Stimulated activated naive CD4-positive, alpha-beta T cell treated with Interleukin-2 at 50 U/mL for 16 hours (primary cell): ENCODE results near the gene AOPEP.
A peak's percentile ranks its signal among the peaks of the same experiment; 100 is the strongest.

Experiments
- DNase-seq: peaks from one replicate; lab custom pipeline; 2025; lab: John Stamatoyannopoulos, UW

The AOPEP gene

DNA sequence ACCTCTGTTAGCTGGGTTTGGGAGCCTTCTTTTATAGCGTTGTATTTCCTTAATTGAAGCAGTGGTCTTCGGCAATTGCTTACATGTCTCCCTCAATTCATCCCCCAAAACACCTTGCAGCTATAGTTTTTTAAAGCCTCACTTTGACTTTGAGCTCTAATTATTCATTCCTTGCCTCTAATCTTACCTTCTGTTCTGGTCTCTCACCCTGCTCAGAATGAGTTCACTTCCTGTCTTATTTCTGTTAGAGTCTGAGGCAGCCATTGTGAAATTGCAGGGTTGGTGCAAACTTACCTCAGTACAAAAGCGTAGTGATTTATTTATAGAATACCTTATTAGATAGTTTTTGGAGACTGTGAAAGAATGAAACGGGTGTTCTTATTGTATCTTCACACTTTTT, 35.0 kb downstream of the AOPEP start:
- no peak for DNase-seq

- no peak for DNase-seq
These were observed 41.0 kb downstream of the AOPEP start for GRCh38 chr9:94767331-94768072.

GRCh38 chr9:94768766-94769165, 42.3 kb downstream of the AOPEP start:
- DNase-seq, result no peak

DNA sequence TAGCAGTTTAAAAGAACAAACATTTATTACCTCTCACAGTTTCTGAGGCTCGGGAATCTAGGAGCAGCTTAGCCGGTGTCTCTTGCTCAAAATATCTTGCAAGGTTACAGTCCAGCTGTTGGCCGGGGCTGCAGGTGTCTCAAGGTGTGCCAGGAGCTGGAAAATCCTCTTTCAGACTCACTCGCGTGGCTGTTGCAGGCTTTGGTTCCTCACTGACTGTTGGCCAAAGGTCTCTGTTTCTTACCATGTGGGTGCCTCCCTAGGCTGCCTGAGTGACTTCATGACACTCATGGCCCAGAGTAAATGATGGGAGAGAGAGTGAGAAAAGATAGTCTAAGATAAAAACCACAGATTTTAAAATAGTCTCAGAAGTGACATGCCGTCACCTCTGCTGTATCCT, 43.8 kb downstream of the AOPEP start:
- DNase-seq, result no peak

GRCh38 chr9:94771096-94771495, 44.6 kb downstream of the AOPEP start:
- DNase-seq, result no peak

DNA sequence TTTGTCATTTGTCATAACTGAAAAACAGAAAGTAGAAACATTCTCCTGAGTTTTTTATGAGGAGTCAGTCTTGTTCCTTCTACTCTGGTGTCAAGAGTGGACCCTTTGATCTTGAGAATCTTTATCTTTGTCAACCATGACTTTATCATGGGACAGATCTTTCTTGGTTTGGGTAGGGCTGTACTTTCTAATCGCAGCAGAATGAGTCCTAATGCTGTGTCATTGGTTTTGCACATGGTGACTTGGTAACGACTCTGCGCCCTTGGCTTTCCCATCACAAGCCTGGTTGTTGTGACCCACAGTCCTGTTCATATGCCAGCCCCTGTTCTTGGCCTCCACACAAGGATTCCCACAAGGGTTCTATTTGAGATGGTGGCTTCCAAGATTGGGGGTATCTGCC, 45.6 kb downstream of the AOPEP start:
- no peak for DNase-seq

DNA sequence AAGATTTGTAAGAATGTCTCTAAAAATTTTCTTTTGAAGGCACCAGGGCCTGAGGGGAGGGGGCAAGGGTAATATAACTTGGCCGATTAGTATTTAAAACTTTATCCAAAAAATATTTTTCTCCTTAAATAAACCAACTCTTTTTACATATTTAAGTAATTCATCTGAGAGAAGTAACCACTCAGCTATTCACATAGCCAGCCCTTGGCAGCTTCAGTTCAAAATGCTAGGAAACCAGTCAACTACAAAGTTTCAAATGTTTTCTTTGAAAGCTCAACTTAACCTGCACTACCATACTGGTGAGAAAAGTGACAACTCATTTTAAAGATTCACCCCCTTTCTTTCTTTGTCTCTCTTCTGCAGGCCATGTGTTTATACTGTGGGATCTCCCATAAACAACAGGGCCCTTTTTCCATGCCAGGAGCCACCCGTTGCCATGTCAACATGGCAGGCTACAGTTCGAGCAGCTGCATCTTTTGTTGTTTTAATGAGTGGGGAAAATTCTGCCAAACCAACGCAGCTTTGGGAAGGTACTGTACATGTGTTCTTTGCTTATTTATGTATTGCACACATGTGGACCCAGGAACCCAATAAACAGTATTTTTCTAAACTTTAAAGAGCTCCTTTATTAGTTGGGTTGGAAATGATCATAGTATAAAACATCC, 46.3 kb downstream of the AOPEP start:
- DNase-seq, result no peak

DNA sequence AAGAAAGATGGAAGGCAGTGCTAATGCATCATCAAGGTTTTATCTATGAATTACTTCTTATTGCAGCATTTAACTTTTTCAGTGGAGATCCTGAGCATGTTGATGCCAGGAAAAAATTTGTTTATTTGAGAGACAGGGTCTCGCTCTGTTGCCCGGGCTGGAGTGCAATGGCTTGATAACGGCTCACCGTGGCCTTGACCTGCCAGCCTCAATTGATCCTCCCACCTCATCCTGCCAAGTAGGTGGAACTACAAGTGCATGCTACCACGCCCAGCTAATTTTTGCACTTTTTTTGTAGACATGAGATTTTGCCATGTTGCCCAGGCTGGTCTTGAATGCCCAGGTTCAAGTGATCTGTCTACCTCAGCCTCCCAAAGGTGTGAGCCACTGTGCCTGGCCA, 47.2 kb downstream of the AOPEP start:
- DNase-seq, result no peak

DNA sequence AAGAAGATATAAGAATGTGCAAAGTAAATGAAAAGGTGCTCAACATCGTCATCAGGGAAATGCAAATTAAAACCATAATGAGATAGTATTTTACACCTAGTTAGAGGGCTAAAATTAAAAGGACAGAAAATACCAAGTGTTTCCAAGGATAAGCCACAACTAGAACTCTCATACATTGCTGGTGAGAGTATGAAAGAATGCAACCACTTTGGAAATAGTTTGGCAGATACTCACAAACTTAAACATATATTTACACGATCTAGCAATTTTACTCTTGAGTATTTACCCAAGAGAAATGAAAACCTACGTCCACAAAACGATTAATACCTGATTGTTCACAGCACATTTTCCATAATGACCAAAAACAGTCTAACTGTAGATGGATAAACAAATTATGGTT, 51.5 kb downstream of the AOPEP start:
- DNase-seq, result no peak

GRCh38 chr9:94779031-94779430, 52.5 kb downstream of the AOPEP start:
- no peak for DNase-seq

GRCh38 chr9:94779693-94780290, 53.3 kb downstream of the AOPEP start:
- DNase-seq, result no peak

- peak; percentile 13 for DNase-seq
These were observed 54.0 kb downstream of the AOPEP start for GRCh38 chr9:94780516-94780950.

- no peak for DNase-seq
These were observed 56.0 kb downstream of the AOPEP start for GRCh38 chr9:94782355-94783101.

- DNase-seq, result peak; percentile 15
These were observed 56.7 kb downstream of the AOPEP start for GRCh38 chr9:94783102-94783682.

DNA sequence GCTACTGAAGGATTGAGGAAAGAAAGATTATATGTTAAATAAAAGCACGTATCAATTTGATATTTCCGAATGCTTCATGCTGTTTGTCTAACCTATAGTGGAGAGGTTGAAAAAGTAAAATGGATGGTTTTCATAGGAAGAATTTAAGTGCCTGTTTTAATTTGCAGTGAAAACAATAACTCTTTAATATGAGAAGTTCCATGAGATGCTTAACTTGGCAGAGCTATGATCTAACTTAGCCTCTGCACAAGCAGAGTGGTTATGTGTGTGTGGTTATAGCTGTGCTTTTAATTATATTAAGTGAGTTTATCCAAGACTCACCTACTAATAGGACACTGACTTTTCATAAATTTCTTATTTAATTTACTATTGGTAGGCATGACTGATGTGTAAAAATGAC, 57.4 kb downstream of the AOPEP start:
- DNase-seq, result no peak

GRCh38 chr9:94785215-94786169, 59.0 kb downstream of the AOPEP start:
- DNase-seq, result no peak

DNA sequence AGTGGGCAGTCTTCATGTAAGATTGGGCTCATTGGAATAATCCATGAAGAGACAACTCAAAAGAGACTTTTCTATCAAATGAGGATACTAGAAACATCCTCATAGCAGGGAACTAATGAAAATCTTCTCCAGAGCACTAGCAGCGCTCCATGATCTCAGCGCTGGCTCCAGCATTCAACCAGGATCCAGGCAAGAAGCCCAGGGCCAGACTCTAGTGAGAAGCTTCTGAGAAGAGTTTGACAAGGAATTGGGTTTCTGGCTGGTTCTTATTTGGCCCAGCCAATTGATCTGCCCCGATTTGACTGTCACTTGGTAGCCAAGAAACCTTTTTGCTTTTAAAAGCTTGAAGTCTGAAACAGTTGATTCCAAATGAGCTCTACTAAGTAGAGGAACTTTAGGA, 60.1 kb downstream of the AOPEP start:
- DNase-seq, result no peak

GRCh38 chr9:94787266-94787665, 60.8 kb downstream of the AOPEP start:
- no peak for DNase-seq

DNA sequence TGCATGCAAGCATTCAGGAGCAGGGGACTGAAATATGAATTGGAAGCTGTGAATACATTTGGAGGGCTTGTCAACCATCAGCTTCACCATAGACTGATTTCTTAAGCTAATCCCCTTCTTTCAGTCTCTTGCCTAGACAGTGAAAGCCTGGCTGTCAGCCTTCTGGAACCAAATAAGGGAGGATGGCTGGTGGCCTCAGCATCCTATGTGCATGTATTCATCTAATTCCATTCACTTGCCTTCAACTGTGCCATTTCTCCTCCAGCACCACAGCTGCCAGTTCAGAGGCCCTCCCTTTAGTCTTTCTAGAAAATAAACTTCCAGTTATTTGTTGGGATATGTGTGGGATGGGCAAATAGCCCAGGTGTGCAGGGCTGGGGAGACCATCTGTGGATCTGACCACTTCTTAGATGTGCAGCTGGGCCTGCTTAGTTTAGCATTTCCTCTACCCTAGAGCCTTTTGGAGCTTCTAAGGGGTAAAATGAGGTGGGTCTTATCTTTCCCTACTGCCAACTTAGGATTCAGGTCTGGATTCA, 62.1 kb downstream of the AOPEP start:
- DNase-seq, result no peak

DNA sequence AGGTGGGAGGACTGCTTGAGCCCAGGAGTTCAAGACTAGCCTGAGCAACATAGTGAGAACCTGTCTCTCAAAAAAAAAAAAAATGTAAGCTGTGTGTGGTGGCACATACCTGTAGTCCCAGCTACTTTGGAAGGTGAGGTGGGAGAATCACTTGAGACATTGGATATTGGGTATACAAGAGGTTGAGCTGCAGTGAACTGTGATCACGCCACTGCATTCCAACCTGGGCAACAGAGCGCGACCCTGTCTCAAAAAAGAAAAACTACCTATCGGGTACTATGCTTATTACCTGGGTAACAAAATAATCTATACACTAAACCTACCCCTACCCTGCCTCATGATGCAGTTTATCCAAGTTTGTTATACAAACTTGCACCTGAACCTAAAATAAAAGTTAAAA, 64.9 kb downstream of the AOPEP start:
- no peak for DNase-seq

GRCh38 chr9:94792511-94792910, 66.0 kb downstream of the AOPEP start:
- no peak for DNase-seq
